GM12891 (cell line): Measurements from ENCODE around the gene ARHGAP26.

ENCODE experiments used
- POLR2A ChIP-seq: IDR thresholded peaks from 2 replicates; pipeline ENCODE4 v1.6.1; 2011; ENCODE audit warnings: low read depth, low read length, control low read depth
- POLR2AphosphoS5 ChIP-seq: IDR thresholded peaks from 2 replicates; pipeline ENCODE4 v1.6.1; 2011; ENCODE audit warnings: low read depth, low read length, control low read depth

DNA sequence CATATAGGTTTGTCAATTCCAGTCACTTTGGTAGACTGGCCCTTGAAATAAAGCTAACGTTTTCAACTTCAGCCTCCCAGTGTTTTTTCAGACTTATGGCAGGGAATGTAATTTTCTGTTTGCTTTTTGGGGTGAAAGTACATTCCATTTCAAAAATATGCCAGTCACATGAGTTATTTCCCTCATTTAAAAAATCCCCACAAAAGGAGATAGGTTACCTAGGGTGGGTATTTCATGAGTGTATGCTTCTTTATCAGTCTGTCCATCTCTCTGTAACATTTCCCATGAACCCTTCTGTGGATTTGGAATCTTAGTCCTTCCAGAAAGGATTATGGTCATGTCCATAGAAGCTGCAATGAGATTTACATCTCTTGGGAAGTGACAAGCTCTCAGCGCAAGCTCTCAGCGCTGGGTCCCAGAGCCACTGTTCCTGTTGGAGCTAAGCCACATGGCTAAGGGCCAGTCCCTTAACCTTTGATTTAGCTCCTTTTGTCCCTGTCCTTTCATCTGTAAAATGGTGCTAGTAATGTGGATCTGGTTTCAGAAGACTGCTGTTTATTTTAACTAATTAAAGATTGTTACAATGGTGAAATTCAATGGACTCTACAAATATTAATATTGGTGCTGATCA lies 338.4 kb downstream of the ARHGAP26 start:
- TF ChIP-seq POLR2AphosphoS5 (no peak), POLR2A (no peak)
